DOHH2 (cell line): ENCODE data around the gene PGAP3.

Experiments
- CTCF ChIP-seq: fragments of 200-600 bp; sonication (generic); IDR thresholded peaks from one replicate; pipeline ENCODE4 v1.5.1; 2014; ENCODE audit warnings: antibody characterized with exemption, mild to moderate bottlenecking, low read depth, low read length; ENCODE audit not compliant: poor library complexity, severe bottlenecking
- EZH2phosphoT487 ChIP-seq: fragments of 200-600 bp; sonication (generic); IDR thresholded peaks from 2 replicates; pipeline ENCODE4 v1.6.1; 2017; ENCODE audit warnings: borderline replicate concordance, mild to moderate bottlenecking, antibody characterized with exemption, low read length, moderate library complexity, mixed read lengths

GRCh38 chr17:39737206-39737759, 49.4 kb upstream of the PGAP3 start:
- TF ChIP-seq CTCF (no peak), EZH2phosphoT487 (no peak)
